Muscle layer of colon (tissue), 2 donors: ENCODE results near the gene CCDC61.
A peak's percentile ranks its signal among the peaks of the same experiment; 100 is the strongest.

Experiments
- H3K27ac ChIP-seq: one replicate; pipeline ENCODE4 v1.7.0; 2013; ENCODE audit warnings: low read depth, mild to moderate bottlenecking, low read length, moderate library complexity
- H3K27me3 ChIP-seq, 2 donors: one replicate each; pipeline ENCODE4 v1.7.0; 2013; ENCODE audit warnings: low read length in 2 of 2, mild to moderate bottlenecking in 2 of 2; ENCODE audit not compliant: insufficient read depth in 2 of 2, control insufficient read depth in 1 of 2
- H3K36me3 ChIP-seq: one replicate; pipeline ENCODE4 v1.7.0; 2013; ENCODE audit warnings: mild to moderate bottlenecking, low read length; ENCODE audit not compliant: insufficient read depth
- H3K4me1 ChIP-seq: one replicate; pipeline ENCODE4 v1.7.0; 2013; ENCODE audit warnings: mild to moderate bottlenecking, low read length; ENCODE audit not compliant: insufficient read depth
- H3K4me3 ChIP-seq, 2 donors: one replicate each; pipeline ENCODE4 v1.7.0; 2013; ENCODE audit warnings: low read length in 2 of 2, low read depth in 1 of 2, mild to moderate bottlenecking in 1 of 2, moderate library complexity in 1 of 2
- H3K9ac ChIP-seq: one replicate; pipeline ENCODE4 v1.7.0; 2013; ENCODE audit warnings: low read length
- H3K9me3 ChIP-seq: one replicate; pipeline ENCODE4 v1.7.0; 2013; ENCODE audit warnings: mild to moderate bottlenecking, low read length
- donor health status: abdominal sarcoma.
- donor health status: Adenocarcinoma of cecum.

Gene CCDC61, protein sequence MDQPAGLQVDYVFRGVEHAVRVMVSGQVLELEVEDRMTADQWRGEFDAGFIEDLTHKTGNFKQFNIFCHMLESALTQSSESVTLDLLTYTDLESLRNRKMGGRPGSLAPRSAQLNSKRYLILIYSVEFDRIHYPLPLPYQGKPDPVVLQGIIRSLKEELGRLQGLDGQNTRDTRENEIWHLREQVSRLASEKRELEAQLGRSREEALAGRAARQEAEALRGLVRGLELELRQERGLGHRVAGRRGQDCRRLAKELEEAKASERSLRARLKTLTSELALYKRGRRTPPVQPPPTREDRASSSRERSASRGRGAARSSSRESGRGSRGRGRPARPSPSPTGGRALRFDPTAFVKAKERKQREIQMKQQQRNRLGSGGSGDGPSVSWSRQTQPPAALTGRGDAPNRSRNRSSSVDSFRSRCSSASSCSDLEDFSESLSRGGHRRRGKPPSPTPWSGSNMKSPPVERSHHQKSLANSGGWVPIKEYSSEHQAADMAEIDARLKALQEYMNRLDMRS

DNA sequence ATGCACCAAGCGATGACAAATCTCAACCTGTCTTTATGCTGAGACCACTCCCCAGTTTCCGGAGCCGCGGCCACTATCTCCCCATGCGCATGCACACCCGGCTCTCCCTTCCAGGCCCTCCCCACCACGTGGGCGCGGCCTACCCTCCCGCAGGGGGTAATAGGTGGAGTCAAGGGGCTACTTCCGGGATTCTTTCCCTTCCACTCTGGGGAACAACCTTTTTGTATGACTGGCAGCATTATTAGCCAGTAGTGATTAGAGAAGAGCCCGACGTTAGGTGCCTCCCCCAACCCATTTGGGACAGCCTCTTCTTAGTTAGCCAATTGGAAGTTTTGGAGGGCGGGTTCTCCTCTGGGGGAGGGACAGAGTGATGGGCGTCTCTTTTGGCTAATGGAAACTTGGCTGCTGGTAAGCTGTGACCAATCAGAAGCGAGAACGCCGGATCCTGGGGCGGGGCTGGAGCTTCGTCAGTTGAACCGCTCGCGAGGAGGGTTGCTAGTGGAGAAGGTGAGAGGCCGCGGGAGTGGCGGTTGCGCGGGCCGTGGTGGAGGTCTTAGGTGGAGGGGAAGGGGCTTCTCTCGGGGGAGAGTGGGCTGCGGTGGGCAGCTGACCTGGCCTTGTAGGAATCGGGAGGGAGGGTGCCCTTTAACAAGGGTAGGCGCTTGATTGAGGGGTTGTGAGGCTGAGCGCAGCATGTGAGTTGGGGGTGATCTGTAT lies at the start of gene CCDC61:
TSS of gene CCDC61 (plus strand) at position 470 of the 717 bp plus-strand sequence. CDS start 7,552 bp downstream, outside the sequence.
- Histone ChIP-seq H3K9me3 (no peaks in the 10 kb centered on the region), H3K4me3 (peak within 1 kb of the TSS; percentile 62 to 85), H3K36me3 (peaks cover 6% of the 10 kb centered on the region), H3K4me1 (peaks cover 11% of the 10 kb centered on the region), H3K27me3 (peaks cover 0 to 19% of the 10 kb centered on the region in 2 donors), H3K9ac (peak within 1 kb of the TSS; percentile 51), H3K27ac (peak within 1 kb of the TSS; percentile 63)

DNA sequence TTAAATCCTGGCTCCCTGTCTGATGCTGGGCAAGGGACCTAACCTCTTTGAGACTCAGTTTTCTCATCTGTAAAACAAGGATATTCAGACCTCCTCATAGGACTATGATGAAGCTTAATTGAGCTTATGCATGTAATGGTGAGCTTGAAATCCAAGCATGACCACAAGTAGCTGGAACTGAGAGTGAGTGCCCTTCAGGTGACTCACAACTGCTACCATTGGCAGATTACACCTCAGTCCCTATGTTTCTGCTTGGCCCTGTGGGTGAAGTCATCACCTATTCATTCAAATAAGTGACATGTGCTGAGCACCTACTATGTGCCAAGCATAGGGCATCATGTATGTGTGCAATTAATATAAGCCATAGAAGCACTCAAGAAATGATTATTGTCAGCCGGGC lies 47.3 kb upstream of the CCDC61 start:
- H3K27ac ChIP-seq = no peak overlapping the region
- no peaks in the 10 kb centered on the region for H3K9me3 ChIP-seq
- no peaks in the 10 kb centered on the region for H3K36me3 ChIP-seq
- no peak overlapping the region for H3K9ac ChIP-seq
- no peaks in the 10 kb centered on the region for H3K4me1 ChIP-seq
- no peak overlapping the region for H3K4me3 ChIP-seq
- no peaks in the 10 kb centered on the region for H3K27me3 ChIP-seq

DNA sequence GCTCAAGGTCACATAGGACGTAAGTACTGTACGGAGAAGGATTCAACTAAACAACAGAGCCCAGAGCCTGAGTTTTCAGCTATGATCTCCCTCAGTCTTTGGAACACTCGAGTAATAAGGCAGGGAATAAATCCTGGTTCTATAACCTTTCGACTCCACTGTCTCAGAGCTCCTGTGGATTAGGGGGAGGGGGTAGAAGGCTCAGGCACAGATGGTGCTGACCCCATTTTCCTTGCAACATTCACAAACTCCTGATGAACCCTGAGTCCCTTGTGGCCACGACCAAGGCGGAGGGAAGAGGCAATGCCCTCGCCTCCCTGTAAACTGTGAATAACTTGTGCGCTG lies 43.0 kb upstream of the CCDC61 start:
- H3K9me3 ChIP-seq = no peaks in the 10 kb centered on the region
- peaks cover 0 to 8% of the 10 kb centered on the region in 2 donors for H3K27me3 ChIP-seq
- no peaks in the 10 kb centered on the region for H3K4me1 ChIP-seq

DNA sequence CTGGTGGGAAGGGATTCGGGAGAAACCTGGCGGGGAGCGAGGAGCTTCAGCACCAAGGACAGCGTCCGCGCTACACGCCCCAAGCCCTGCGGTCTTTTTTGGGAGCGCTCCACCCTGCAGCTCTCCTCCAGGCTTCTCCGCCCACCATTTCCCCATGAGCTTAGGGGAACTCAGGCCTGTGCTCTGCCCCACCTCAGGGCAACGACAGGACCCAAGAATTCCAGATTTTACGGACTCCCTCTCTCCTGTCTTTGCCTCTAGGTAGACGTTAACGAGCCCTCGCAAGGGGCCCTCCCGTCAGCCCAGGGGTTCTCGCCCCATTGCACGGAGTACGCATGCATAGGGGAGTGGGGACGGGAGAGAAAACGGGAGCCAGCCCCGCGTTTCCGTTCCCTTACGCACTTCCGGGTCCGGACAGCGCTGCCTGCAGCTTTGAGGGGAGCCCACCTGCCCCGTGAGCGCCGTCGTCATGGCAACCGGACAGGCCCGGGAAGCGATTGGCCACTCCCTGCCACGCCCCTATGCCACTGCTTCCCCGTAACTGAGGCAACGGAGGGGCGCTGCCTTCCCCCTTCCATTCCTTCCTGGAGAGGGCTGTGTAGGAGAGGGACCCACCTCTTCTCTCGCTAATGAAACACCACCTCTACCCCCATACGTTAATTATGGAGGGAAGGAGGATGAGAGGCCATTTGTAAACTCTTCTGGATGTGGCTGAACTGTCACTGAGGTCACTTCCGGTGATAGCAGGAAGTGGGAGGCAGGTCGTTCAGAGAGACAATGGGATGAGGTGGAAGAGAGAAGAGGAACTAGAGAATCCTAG lies 42.4 kb upstream of the CCDC61 start:
- no peaks in the 10 kb centered on the region for H3K36me3 ChIP-seq
- H3K27ac ChIP-seq = no peak overlapping the region
- H3K4me3 ChIP-seq = no peak overlapping the region
- no peaks in the 10 kb centered on the region for H3K9me3 ChIP-seq
- H3K27me3 ChIP-seq = peaks cover 0 to 8% of the 10 kb centered on the region in 2 donors
- H3K9ac ChIP-seq = no peak overlapping the region
- no peaks in the 10 kb centered on the region for H3K4me1 ChIP-seq

More for the DNA sequence above, 43.0 kb upstream of the CCDC61 start:
- Histone ChIP-seq H3K36me3 (no peaks in the 10 kb centered on the region), H3K4me3 (no peak overlapping the region), H3K9ac (no peak overlapping the region), H3K27ac (no peak overlapping the region)

DNA sequence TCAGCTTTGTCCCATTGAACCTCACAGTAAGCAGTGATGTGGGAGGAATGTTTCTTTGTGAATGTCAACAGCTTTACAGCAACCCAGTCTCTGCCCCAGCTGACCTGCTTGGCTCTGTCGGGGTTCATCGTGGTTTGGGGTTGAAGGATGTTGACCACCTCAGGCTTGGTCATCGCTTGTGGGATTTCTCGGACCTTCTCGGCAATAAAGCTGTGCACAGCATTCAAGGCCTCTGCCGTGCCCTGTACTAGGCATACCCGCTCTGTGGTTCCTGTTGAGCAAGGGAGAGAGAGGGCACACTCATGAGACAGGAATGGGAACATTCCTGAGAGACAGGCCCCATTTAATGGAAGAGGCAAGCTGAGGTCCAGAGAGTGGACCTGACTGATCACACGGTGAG lies 41.6 kb upstream of the CCDC61 start:
- Histone ChIP-seq H3K27ac (no peak overlapping the region), H3K4me3 (no peak overlapping the region), H3K9me3 (no peaks in the 10 kb centered on the region), H3K9ac (no peak overlapping the region), H3K27me3 (peaks cover 0 to 11% of the 10 kb centered on the region in 2 donors), H3K36me3 (no peaks in the 10 kb centered on the region), H3K4me1 (no peaks in the 10 kb centered on the region)

DNA sequence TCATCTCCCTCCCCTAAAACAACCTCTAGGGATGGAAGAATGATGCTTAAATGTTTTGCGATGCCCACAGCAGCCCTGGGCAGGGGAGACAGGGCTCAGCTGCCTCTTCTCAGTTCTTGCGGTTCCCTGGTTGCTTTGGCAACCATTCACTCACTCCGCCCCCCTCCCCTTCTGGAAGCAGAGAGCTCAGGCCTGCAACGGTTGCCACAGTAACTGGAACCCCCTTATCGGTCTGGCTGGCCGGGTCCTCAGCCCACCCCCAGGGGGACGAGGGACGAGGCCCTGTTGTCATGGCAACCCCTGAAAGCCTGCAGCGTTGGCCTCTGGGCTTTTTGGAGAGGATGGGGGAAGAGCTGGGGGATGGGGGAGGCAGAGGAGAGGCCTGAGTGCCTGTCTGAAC lies 41.1 kb upstream of the CCDC61 start:
- no peaks in the 10 kb centered on the region for H3K9me3 ChIP-seq
- H3K4me1 ChIP-seq = no peaks in the 10 kb centered on the region
- H3K9ac ChIP-seq = no peak overlapping the region
- H3K27ac ChIP-seq = no peak overlapping the region
- no peak overlapping the region for H3K4me3 ChIP-seq
- no peaks in the 10 kb centered on the region for H3K36me3 ChIP-seq
- peaks cover 0 to 14% of the 10 kb centered on the region in 2 donors for H3K27me3 ChIP-seq

DNA sequence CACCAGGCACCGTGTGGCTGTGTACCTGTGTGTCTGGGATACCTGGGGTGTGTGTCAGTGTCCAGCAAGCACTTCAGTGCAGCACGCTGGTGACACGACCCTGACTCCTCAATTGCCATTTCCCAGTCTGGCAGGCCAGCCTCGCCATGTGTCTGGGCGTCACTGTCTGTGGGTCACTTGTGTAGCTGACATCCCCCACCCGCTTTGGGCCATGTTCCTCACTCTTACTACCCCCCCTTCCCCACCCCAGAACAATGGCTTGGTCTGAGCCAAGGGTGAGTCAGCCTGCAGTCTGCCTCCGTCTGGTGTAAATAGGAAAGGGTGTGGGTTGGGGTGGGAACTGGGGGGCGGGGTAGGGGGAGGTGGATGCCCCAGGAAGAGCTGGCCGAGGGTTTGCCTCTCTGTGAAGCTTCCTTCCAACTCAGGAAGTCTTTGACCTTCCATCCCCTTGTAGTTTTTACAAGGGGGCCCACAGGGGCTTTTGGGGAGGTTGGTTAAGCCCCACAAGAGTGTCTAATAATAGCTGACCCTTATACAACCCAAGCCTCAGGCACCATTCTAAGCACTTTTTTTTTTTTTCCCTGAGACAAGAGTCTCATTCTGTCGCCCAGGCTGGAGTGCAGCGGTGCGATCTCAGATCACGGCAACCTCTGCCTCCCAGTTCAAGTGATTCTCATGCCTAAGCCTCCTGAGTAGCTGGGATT lies 39.2 kb upstream of the CCDC61 start:
- no peak overlapping the region for H3K27ac ChIP-seq
- H3K27me3 ChIP-seq = peaks cover 0 to 19% of the 10 kb centered on the region in 2 donors
- H3K4me3 ChIP-seq = no peak overlapping the region
- H3K4me1 ChIP-seq = no peaks in the 10 kb centered on the region
- no peaks in the 10 kb centered on the region for H3K9me3 ChIP-seq
- H3K36me3 ChIP-seq = no peaks in the 10 kb centered on the region
- H3K9ac ChIP-seq = no peak overlapping the region

DNA sequence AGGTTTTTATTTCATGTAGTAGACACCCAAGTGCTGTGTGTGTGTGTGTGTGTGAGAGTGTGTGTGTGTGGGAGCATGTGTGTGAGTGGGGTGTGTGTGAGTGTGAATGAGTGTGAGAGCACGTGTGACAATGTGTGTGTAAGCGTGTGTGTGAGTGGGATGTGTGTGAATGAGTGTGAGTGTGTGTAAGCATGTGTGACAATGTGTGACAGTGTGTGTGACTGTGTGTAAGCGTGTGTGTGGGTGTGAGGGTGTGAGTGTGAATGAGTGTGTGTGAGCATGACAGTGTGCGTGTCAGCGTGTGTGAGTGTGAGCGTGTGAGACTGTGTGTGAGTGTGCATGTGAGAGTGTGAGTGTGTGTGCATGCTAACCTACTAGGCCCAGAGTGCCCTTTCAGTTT lies 36.9 kb upstream of the CCDC61 start:
- no peaks in the 10 kb centered on the region for H3K4me1 ChIP-seq
- H3K9me3 ChIP-seq = no peaks in the 10 kb centered on the region

DNA sequence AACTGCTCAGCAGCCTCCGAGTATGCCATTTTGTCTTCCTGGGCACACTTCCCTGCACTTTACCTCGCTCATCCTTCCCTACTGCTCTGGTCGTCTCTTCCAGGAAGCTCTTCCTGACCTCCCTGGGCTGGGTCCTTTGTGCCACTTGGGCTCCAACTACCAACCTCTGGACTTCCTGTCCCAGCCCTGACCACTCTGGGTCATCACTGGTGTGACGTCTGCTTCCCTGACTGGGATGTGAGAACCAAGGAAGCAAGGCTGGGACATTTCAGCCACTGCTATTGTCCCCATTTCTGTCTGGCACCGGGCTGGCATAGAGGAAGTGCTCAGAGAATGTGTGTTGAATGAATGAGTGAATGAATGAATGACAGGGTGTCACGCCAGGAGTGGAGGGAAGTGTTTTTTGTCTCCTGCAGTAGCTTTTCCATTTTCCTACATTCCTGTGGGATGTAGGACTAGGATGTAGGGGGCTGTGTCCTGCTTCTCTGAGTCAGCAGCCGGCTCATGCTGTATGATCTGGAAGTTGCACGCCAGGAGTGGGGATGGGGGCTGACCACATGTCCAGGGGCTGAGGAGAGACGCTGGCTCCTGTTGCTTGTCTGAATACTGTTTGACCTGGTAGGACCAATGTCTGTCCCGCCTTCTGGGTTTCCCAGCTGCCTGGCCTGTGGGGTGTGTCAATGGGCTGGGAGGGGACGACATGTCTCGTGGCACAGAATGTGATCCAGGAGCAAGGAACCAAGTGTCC lies 36.3 kb upstream of the CCDC61 start:
- no peak overlapping the region for H3K9ac ChIP-seq
- H3K36me3 ChIP-seq = no peaks in the 10 kb centered on the region
- H3K4me3 ChIP-seq = no peak overlapping the region
- H3K4me1 ChIP-seq = no peaks in the 10 kb centered on the region
- peaks cover 0 to 18% of the 10 kb centered on the region in 2 donors for H3K27me3 ChIP-seq
- H3K9me3 ChIP-seq = no peaks in the 10 kb centered on the region
- no peak overlapping the region for H3K27ac ChIP-seq

More for the DNA sequence above, 36.9 kb upstream of the CCDC61 start:
- H3K27ac ChIP-seq = no peak overlapping the region
- peaks cover 0 to 20% of the 10 kb centered on the region in 2 donors for H3K27me3 ChIP-seq
- no peak overlapping the region for H3K9ac ChIP-seq
- H3K4me3 ChIP-seq = no peak overlapping the region
- H3K36me3 ChIP-seq = no peaks in the 10 kb centered on the region

DNA sequence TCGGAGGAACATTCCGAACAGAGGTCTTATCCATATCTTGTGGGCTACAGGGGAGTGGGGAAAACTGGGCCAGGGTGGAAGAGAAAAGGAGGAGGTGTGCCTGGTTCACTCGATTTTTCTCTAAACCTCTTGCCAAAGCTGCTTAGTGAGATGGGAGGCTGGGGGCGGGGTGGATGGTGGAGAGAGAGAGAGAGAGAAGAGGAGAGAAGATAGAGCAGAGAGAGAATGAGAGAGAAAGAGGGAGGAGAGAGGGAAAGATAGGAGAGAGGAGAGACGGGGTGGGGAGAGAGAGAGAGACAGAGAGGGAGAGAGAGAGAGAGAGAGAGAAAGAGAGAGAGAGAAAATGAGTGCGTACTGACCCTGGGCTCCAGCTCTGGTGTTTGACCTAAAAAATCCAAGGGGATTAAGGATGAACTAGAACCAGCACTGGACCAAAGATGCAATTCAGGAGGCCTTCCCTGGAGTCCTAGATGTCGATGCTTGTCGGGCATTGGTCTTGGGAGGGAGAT lies 35.7 kb upstream of the CCDC61 start:
- Histone ChIP-seq H3K36me3 (no peaks in the 10 kb centered on the region), H3K27ac (no peak overlapping the region), H3K9me3 (no peaks in the 10 kb centered on the region), H3K27me3 (peaks cover 0 to 12% of the 10 kb centered on the region in 2 donors), H3K4me3 (no peak overlapping the region), H3K4me1 (no peaks in the 10 kb centered on the region), H3K9ac (no peak overlapping the region)
